Heart left ventricle (tissue), 16 donors: ENCODE data around the gene SUGP1. TPM values are rescaled to one million over a fixed set of nuclear protein-coding genes. Genes with fewer than 3 reads are reported as not detected.

ENCODE experiments used
- ATAC-seq, 4 donors: fragments of 200-7000 bp; cut with Tn5 transposase; one replicate each; pipeline ENCODE4 v1.9.1; 2020 to 2022; ENCODE audit warnings: moderate library complexity in 4 of 4, mild to moderate bottlenecking in 3 of 4, moderate number of reproducible peaks in 1 of 4
- DNase-seq, 5 donors: peaks; one replicate each; pipeline ENCODE4 v3.0.0-alpha.2; 2020
- H3K27ac ChIP-seq, 12 donors: fragments of 200-600 bp; sonication (generic) in 4 of 12; one replicate each; pipeline versions ENCODE4 v1.5.0 to v1.8.0; 2016 to 2022; ENCODE audit warnings: mild to moderate bottlenecking in 2 of 12
- H3K27me3 ChIP-seq, 9 donors: fragments of 200-600 bp; sonication (generic) in 2 of 9; one replicate each; pipeline versions ENCODE4 v1.5.1 to v1.8.0; 2016 to 2022; ENCODE audit warnings: mild to moderate bottlenecking in 3 of 9
- H3K36me3 ChIP-seq, 9 donors: fragments of 200-600 bp; sonication (generic) in 2 of 9; one replicate each; pipeline versions ENCODE4 v1.5.0 to v1.8.0; 2018 to 2022; ENCODE audit warnings: mild to moderate bottlenecking in 2 of 9
- H3K4me1 ChIP-seq, 12 donors: fragments of 200-600 bp; sonication (generic) in 4 of 12; one replicate each; pipeline versions ENCODE4 v1.5.0 to v1.8.0; 2016 to 2022; ENCODE audit warnings: mild to moderate bottlenecking in 3 of 12
- H3K4me3 ChIP-seq, 12 donors: fragments of 200-600 bp; sonication (generic) in 4 of 12; one replicate each; pipeline versions ENCODE4 v1.5.0 to v1.8.0; 2017 to 2022; ENCODE audit warnings: mild to moderate bottlenecking in 9 of 12, moderate library complexity in 4 of 12
- H3K9me3 ChIP-seq, 12 donors: fragments of 200-600 bp; sonication (generic) in 4 of 12; one replicate each; pipeline versions ENCODE4 v1.5.0 to v1.8.0; 2016 to 2022; ENCODE audit warnings: mild to moderate bottlenecking in 1 of 12
- POLR2A ChIP-seq, 2 donors: fragments of 450-650 bp; IDR thresholded peaks; one replicate each; pipeline ENCODE4 v1.6.1; 2017; ENCODE audit warnings: antibody characterized with exemption in 2 of 2, mild to moderate bottlenecking in 2 of 2, moderate library complexity in 2 of 2
- WGBS, 4 donors: extraction: QIAGEN DNeasy Blood & Tissue Kit in 2 of 4; methylation state at CpG; one replicate each; pipeline versions ENCODE4 v1.1.5 to v1.1.7; 2013 to 2018; 5-methylcytosine and 5-hydroxymethylcytosine counted together
- intact Hi-C, 10 donors: fragments of 100-400 bp; cut with DNase I; formaldehyde crosslinking; loops; one replicate each; pipeline versions ENCODE4 v1.11.1 to v1.14.2; 2022
- long read RNA-seq, 3 donors: library from polyadenylated mRNA; unstranded; transcript quantifications; one replicate each; pipeline ENCODE4 v2.0.0, GENCODE V29; 2020 to 2021
- polyA plus RNA-seq, 2 donors: library from polyadenylated mRNA; stranded (reverse); fragments of 200-250 nt; gene quantifications; one replicate each; pipeline ENCODE4 v1.2.3, GENCODE V29; 2013
- total RNA-seq, 9 donors: library from RNA; depleted of rRNA in 2 of 9; stranded (reverse); fragments of >200 nt in 2 of 9; fragmentation: NEBNext Ultra II Directional in 3 of 9; extraction: Animal tissue kit (Norgen Biotek cat#: 25700) in 3 of 9; gene quantifications; one replicate each; pipeline versions ENCODE4 v1.1.0 to v1.2.4, GENCODE V29; 2016 to 2023
- TF ChIP-seq, protein P1 (sequence below), 12 donors: fragments of 200-600 bp; sonication (generic) in 4 of 12; IDR thresholded peaks; one replicate each; pipeline versions ENCODE4 v1.5.0 to v1.8.0; 2018 to 2022; ENCODE audit warnings: antibody characterized with exemption in 12 of 12, mild to moderate bottlenecking in 5 of 12
- donor health status: ischemic (EF 13 %, LVEDD 7.1; RV severe dilation, severe dysfunction).
- donor health status: healthy with polysubstance abuse.
- donor health status: DM: no; HTN: yes; CAD: no.
- donor health status: DM: no; HTN: no; CAD: no.
- donor health status: ischemic (EF 25% LVEDD 6.9; RV normal size, moderate dysfunction).
- donor health status: ischemic (EF 25% LVEDD 5.7; RV mildly dilated, moderate dysfunction).
- donor health status: healthy.
- donor health status: DM: yes; HTN: yes; CAD: no.
- donor health status: ischemic (EF 35%, LVEDD 5.7; RV mildly dilated, moderate dysfunction).
- donor health status: nonischemic (EF 11% LVEDD 7.7; RV severe dilation, severe dysfunction).
- donor health status: DM: yes; HTN: yes; CAD: no.
- donor health status: PGD.
- donor health status: ischemic (EF 29% LVEDD 5.4; RV normal size, mild dysfunction).
- donor health status: nonischemic (EF 23%, LVEDD 6.1; RV moderate dilation, normal function).

The SUGP1 gene, protein sequence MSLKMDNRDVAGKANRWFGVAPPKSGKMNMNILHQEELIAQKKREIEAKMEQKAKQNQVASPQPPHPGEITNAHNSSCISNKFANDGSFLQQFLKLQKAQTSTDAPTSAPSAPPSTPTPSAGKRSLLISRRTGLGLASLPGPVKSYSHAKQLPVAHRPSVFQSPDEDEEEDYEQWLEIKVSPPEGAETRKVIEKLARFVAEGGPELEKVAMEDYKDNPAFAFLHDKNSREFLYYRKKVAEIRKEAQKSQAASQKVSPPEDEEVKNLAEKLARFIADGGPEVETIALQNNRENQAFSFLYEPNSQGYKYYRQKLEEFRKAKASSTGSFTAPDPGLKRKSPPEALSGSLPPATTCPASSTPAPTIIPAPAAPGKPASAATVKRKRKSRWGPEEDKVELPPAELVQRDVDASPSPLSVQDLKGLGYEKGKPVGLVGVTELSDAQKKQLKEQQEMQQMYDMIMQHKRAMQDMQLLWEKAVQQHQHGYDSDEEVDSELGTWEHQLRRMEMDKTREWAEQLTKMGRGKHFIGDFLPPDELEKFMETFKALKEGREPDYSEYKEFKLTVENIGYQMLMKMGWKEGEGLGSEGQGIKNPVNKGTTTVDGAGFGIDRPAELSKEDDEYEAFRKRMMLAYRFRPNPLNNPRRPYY
- total RNA-seq (10 to 100 TPM; 34.2 to 53.4 (median 41.9) TPM), polyA plus RNA-seq (10 to 100 TPM; 28.7 to 41.0 TPM)
- long read RNA-seq, donor 1, transcript SUGP1-201 (14 exons, 2,423 nt): major isoform, 26 of 42 reads
- long read RNA-seq, donor 1, partial matches to known transcripts: 11 of 42 reads
- long read RNA-seq, donor 1, other reads (novel, unspliced or antisense): 5 of 42 reads
- long read RNA-seq, donor 2, transcript SUGP1-201 (14 exons, 2,423 nt): major isoform, 59 of 96 reads
- long read RNA-seq, donor 2, partial matches to known transcripts: 19 of 96 reads
- long read RNA-seq, donor 2, other reads (novel, unspliced or antisense): 15 of 96 reads
- long read RNA-seq, donor 3, transcript SUGP1-201 (14 exons, 2,423 nt): major isoform, 11 of 21 reads
- long read RNA-seq, donor 3, partial matches to known transcripts: 10 of 21 reads
- long read RNA-seq, donor 3, other reads (novel, unspliced or antisense): 0 of 21 reads

DNA sequence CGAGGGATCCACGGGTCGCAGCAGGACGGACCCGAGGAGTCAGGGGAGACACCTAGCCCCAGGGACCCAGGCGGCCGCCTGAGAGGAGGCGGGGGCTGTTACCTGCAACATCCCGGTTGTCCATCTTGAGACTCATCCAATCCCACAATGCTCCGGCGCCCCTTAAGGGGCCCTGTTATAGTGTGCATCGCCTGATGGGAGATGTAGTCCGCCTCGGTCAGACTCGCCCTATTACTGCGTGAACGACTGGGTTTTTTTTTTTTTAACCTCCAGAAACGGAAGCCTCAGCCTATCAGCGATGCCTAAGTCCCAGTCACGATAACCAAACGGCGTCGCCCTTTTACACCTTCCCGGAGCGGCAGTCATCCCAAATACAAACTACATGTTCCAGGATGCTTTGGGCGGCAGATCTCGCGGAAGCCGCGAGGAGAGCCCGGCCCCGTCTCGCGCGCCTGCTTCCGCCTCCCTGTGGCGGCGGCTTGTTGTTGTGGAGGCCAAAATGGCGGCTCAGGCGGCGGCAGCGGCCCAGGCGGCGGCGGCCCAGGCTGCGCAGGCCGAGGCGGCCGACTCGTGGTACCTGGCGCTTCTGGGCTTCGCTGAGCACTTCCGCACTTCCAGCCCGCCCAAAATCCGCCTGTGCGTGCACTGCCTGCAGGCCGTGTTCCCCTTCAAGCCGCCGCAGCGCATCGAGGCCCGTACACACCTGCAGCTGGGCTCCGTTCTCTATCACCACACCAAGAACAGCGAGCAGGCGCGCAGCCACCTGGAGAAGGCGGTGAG, at the start of gene SUGP1, which contains the start of gene MAU2:
TSS of gene SUGP1 (minus strand) at position 149 of the 780 bp plus-strand sequence. CDS start at position 136, 13 bp downstream.
TSS of gene MAU2 (plus strand) at position 469 of the 780 bp plus-strand sequence. CDS start at position 500, 31 bp downstream.
- Histone ChIP-seq H3K36me3 (peaks cover 0 to 37% (median 27%) of the 10 kb centered on the region in 9 donors), H3K4me1 (peaks cover 4 to 65% (median 44%) of the 10 kb centered on the region in 12 donors), H3K27ac (peak within 1 kb of the TSS; percentile 75 to 97 (median 92)), H3K27me3 (no peaks in the 10 kb centered on the region), H3K4me3 (peak within 1 kb of the TSS; percentile 76 to 100 (median 94)), H3K9me3 (no peaks in the 10 kb centered on the region)
- intact Hi-C loops: loop anchor here in 5 of 10 donors (1.0 to 10.0 kb wide), 4 partner anchors 116 to 128 kb away; partner anchors contain the start of genes BORCS8 (in 4 of the 5), RFXANK (in 4 of the 5) and NR2C2AP (in 1 of the 5)
- WGBS, 4 donors: 0 to 1% (median 1%) methylated on average over 22 to 67 of the region's 67 CpGs
- peak; percentile 94 to 96 (median 94) for ATAC-seq
- DNase-seq: peak; percentile 88 to 94 (median 92)
- TF ChIP-seq, protein P1, sequence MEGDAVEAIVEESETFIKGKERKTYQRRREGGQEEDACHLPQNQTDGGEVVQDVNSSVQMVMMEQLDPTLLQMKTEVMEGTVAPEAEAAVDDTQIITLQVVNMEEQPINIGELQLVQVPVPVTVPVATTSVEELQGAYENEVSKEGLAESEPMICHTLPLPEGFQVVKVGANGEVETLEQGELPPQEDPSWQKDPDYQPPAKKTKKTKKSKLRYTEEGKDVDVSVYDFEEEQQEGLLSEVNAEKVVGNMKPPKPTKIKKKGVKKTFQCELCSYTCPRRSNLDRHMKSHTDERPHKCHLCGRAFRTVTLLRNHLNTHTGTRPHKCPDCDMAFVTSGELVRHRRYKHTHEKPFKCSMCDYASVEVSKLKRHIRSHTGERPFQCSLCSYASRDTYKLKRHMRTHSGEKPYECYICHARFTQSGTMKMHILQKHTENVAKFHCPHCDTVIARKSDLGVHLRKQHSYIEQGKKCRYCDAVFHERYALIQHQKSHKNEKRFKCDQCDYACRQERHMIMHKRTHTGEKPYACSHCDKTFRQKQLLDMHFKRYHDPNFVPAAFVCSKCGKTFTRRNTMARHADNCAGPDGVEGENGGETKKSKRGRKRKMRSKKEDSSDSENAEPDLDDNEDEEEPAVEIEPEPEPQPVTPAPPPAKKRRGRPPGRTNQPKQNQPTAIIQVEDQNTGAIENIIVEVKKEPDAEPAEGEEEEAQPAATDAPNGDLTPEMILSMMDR (IDR thresholded peaks at IDR 0.05): peak; percentile 20 to 65 (median 34)
- TF ChIP-seq POLR2A (IDR thresholded peaks at IDR 0.05): peak in 1 of 2 donors; percentile 45

DNA sequence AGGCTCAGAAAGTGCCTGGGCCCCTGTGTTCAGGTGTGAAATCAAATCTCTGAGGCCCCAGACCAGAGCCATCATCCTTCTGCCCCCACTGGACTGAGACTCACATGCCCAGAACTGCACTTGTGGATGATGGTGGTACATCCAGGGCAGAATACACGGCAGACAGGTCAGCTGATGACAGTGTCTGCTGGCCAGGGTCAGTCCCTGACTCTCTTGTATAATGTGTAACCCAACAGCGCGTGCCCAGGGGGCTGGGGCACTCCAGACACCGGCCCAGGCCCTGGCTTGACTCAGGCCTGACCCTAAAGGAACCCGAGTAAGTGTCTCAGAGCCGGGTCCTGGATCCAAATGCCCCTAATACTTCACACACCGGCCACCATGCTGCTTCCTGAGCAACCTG, 47.8 kb upstream of the SUGP1 start:
- H3K9me3 ChIP-seq: no peaks in the 10 kb centered on the region
- H3K27ac ChIP-seq: no peak overlapping the region
- no peaks in the 10 kb centered on the region for H3K36me3 ChIP-seq
- ATAC-seq (no peak), DNase-seq (peak in 1 of 5 donors; percentile 13)
- no peaks in the 10 kb centered on the region for H3K27me3 ChIP-seq
- WGBS, 4 donors: 75 to 88% (median 82%) methylated on average over 7 of the region's 7 CpGs
- no peak overlapping the region for H3K4me3 ChIP-seq
- peaks cover 0 to 33% (median 16%) of the 10 kb centered on the region in 12 donors for H3K4me1 ChIP-seq
- no peak for TF ChIP-seq POLR2A (IDR thresholded peaks at IDR 0.05)
- TF ChIP-seq, protein P1 (IDR thresholded peaks at IDR 0.05): no peak
- intact Hi-C loops: loop anchor here in 5 of 10 donors (5.0 kb wide), 2 partner anchors 34 to 39 kb away; partner anchors contain the start of gene GATAD2A (in 4 of the 5)

DNA sequence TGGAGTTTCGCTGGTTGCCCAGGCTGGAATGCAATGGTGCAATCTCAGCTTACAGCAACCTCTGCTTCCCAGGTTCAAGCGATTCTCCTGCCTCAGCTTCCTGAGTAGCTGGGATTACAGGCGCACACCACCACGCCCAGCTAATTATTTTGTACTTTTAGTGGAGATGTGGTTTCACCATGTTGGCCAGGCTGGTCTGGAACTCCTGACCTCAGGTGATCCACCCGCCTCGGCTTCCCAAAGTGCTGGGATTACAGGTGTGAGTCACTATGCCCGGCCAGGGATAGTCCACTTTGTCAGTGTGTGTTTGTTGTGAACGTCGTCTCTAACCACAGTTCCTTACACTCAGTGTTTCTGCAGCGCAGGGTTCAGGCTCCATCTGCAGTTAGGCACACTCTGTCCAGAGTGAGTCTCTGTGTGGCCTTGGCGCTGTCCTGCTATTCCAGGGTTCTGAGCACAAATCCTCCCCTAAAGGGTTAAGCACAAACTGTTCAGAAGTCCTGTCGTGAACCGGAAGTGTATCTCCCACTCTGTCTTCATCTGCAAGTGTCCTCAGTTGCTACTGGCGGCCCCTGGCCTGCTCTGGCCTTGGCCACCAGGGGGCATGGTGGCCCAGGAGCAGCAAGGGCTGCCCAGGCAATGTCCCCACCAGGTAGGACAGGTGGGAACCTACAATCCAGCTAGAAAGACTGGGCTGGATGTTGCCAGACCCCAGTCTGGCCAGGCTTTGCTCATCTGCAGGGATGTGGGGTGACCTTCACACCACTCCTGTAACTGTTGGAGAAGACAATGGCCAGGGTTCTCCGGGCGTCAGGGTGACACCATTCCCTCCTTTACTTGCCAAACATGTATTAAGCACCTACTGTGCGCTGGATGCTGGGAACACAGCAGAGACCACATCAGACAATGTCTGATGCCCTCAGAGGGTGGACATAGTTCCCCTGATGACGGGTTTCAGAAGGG, 46.4 kb upstream of the SUGP1 start:
- peaks cover 0 to 22% (median 10%) of the 10 kb centered on the region in 12 donors for H3K4me1 ChIP-seq
- H3K27ac ChIP-seq: peak overlapping the region in 1 of 12 donors; percentile 27
- WGBS, 4 donors: 46 to 50% (median 48%) methylated on average over 16 to 18 of the region's 18 CpGs
- no peaks in the 10 kb centered on the region for H3K36me3 ChIP-seq
- ATAC-seq (peak; percentile 75 to 90 (median 82)), DNase-seq (peak; percentile 58 to 86 (median 67))
- intact Hi-C loops: loop anchor here (1.0 to 5.0 kb wide), 7 partner anchors 36 to 124 kb away; partner anchors contain the start of gene GATAD2A (in 4 of the 10)
- no peaks in the 10 kb centered on the region for H3K27me3 ChIP-seq
- no peak for TF ChIP-seq POLR2A (IDR thresholded peaks at IDR 0.05)
- TF ChIP-seq, protein P1 (IDR thresholded peaks at IDR 0.05): peak; percentile 90 to 97 (median 94)
- H3K4me3 ChIP-seq: no peak overlapping the region
- no peaks in the 10 kb centered on the region for H3K9me3 ChIP-seq
